H9 (cell line): Measurements from ENCODE around the gene FAM200A. TPM values are rescaled to one million over a fixed set of nuclear protein-coding genes. Genes with fewer than 3 reads are reported as not detected.

Source experiments
- DNase-seq: peaks from one replicate; pipeline ENCODE4 v3.0.0-alpha.2; 2017
- H2AFZ ChIP-seq: one replicate; pipeline ENCODE4 v1.6.1; 2013; ENCODE audit warnings: mild to moderate bottlenecking, low read length, control low read depth, moderate library complexity
- H2AK5ac ChIP-seq: 2 replicates; pipeline ENCODE4 v1.6.1; 2013; ENCODE audit warnings: low read length, control low read depth, mixed read lengths; ENCODE audit not compliant: insufficient read length
- H2BK120ac ChIP-seq: one replicate; pipeline ENCODE4 v1.6.1; 2013; ENCODE audit warnings: low read depth, mild to moderate bottlenecking, low read length, control low read depth, inconsistent platforms; ENCODE audit not compliant: poor library complexity, severe bottlenecking
- H2BK12ac ChIP-seq: 2 replicates; pipeline ENCODE4 v1.6.1; 2013; ENCODE audit warnings: low read length, control low read depth, mixed read lengths, low read depth; ENCODE audit not compliant: insufficient read length
- H2BK15ac ChIP-seq: 2 replicates; pipeline ENCODE4 v1.6.1; 2013; ENCODE audit warnings: low read depth, low read length, control low read depth
- H2BK20ac ChIP-seq: one replicate; pipeline ENCODE4 v1.6.1; 2013; ENCODE audit warnings: low read depth, mild to moderate bottlenecking, low read length, control low read depth, inconsistent platforms; ENCODE audit not compliant: poor library complexity, severe bottlenecking
- H2BK5ac ChIP-seq: 2 replicates; pipeline ENCODE4 v1.6.1; 2013; ENCODE audit warnings: low read length, control low read depth, mixed read lengths; ENCODE audit not compliant: insufficient read length
- H3K14ac ChIP-seq: 2 replicates; pipeline ENCODE4 v1.6.1; 2013; ENCODE audit warnings: low read length, control low read depth; ENCODE audit not compliant: insufficient read depth
- H3K18ac ChIP-seq: 2 replicates; pipeline ENCODE4 v1.6.1; 2013; ENCODE audit warnings: low read depth, mild to moderate bottlenecking, mixed read lengths, low read length, control low read depth; ENCODE audit not compliant: insufficient read length
- H3K23ac ChIP-seq: 2 replicates; pipeline ENCODE4 v1.6.1; 2013; ENCODE audit warnings: low read length, control low read depth, mixed read lengths, low read depth; ENCODE audit not compliant: insufficient read length
- H3K23me2 ChIP-seq: 2 replicates; pipeline ENCODE4 v1.6.1; 2013; ENCODE audit warnings: low read depth, mild to moderate bottlenecking, mixed read lengths, low read length, control low read depth; ENCODE audit not compliant: insufficient read length, poor library complexity, severe bottlenecking
- H3K27ac ChIP-seq: 2 replicates; pipeline ENCODE4 v1.5.1; 2013; ENCODE audit warnings: low read length, control low read depth, mixed read lengths, low read depth; ENCODE audit not compliant: insufficient read length
- H3K27me3 ChIP-seq: 2 replicates; pipeline ENCODE4 v1.6.1; 2013; ENCODE audit warnings: low read length, control low read depth, inconsistent platforms; ENCODE audit not compliant: insufficient read depth
- H3K4ac ChIP-seq: 2 replicates; pipeline ENCODE4 v1.6.1; 2013; ENCODE audit warnings: low read depth, mild to moderate bottlenecking, control low read depth, inconsistent platforms, low read length, moderate library complexity
- H3K4me1 ChIP-seq: 2 replicates; pipeline ENCODE4 v1.6.1; 2013; ENCODE audit warnings: low read length, control low read depth, inconsistent platforms; ENCODE audit not compliant: insufficient read depth
- H3K4me2 ChIP-seq: 2 replicates; pipeline ENCODE4 v1.6.1; 2013; ENCODE audit warnings: low read length, control low read depth, mixed read lengths; ENCODE audit not compliant: insufficient read length, insufficient read depth
- H3K56ac ChIP-seq: 2 replicates; pipeline ENCODE4 v1.6.1; 2013; ENCODE audit warnings: low read depth, mild to moderate bottlenecking, mixed read lengths, low read length, control low read depth; ENCODE audit not compliant: insufficient read length
- H3K79me1 ChIP-seq: 2 replicates; pipeline ENCODE4 v1.6.1; 2013; ENCODE audit warnings: low read depth, mild to moderate bottlenecking, moderate library complexity, low read length, control low read depth, inconsistent platforms; ENCODE audit not compliant: insufficient read depth, poor library complexity, severe bottlenecking
- H3K79me2 ChIP-seq: 2 replicates; pipeline ENCODE4 v1.6.1; 2013; ENCODE audit warnings: low read length, control low read depth, inconsistent platforms; ENCODE audit not compliant: insufficient read depth
- H3K9ac ChIP-seq: 2 replicates; pipeline ENCODE4 v1.6.1; 2013; ENCODE audit warnings: low read length, control low read depth, mixed read lengths; ENCODE audit not compliant: insufficient read length; ENCODE audit errors: extremely low read depth
- H3K9me3 ChIP-seq: one replicate; pipeline ENCODE4 v1.6.1; 2013; ENCODE audit warnings: low read depth, low read length, inconsistent platforms; ENCODE audit not compliant: control insufficient read depth
- H3T11ph ChIP-seq: one replicate; pipeline ENCODE4 v1.6.1; 2013; ENCODE audit warnings: mild to moderate bottlenecking, low read length, control low read depth, inconsistent platforms
- H4K20me1 ChIP-seq: one replicate; pipeline ENCODE4 v1.6.1; 2013; ENCODE audit not compliant: control insufficient read depth, insufficient read length, insufficient read depth
- H4K5ac ChIP-seq: 2 replicates; pipeline ENCODE4 v1.6.1; 2013; ENCODE audit warnings: low read depth, mild to moderate bottlenecking, mixed read lengths, low read length, control low read depth; ENCODE audit not compliant: insufficient read length
- H4K8ac ChIP-seq: replicated peaks from 2 replicates; pipeline ENCODE4 v1.6.1; 2013; ENCODE audit warnings: low read length, control low read depth, mixed read lengths, low read depth; ENCODE audit not compliant: insufficient read length
- H4K91ac ChIP-seq: 2 replicates; pipeline ENCODE4 v1.6.1; 2013; ENCODE audit warnings: low read depth, mild to moderate bottlenecking, moderate library complexity, mixed read lengths, low read length, control low read depth; ENCODE audit not compliant: insufficient read length
- H3K27ac Mint-ChIP-seq, 3 experiments: 2 replicates in 2 of 3; 3 replicates in 1 of 3; pipeline ENCODE4 v1.8.0; 2020 to 2021; ENCODE audit warnings: mixed read lengths in 3 of 3, mild to moderate bottlenecking in 1 of 3, moderate library complexity in 1 of 3
- H3K27me3 Mint-ChIP-seq: 2 replicates; pipeline ENCODE4 v1.8.0; 2021; ENCODE audit warnings: low read depth, mild to moderate bottlenecking, moderate library complexity, mixed read lengths
- H3K36me3 Mint-ChIP-seq, 3 experiments: 2 replicates in 2 of 3; 3 replicates in 1 of 3; pipeline ENCODE4 v1.8.0; 2020 to 2021; ENCODE audit warnings: low read depth in 3 of 3, mixed read lengths in 3 of 3; ENCODE audit not compliant: insufficient read depth in 1 of 3
- H3K4me1 Mint-ChIP-seq, 2 experiments: 2 replicates each; pipeline ENCODE4 v1.8.0; 2020; ENCODE audit warnings: mixed read lengths in 2 of 2
- H3K4me3 Mint-ChIP-seq, 2 experiments: 2 replicates in 1 of 2; 3 replicates in 1 of 2; pipeline ENCODE4 v1.8.0; 2020 to 2021; ENCODE audit warnings: mild to moderate bottlenecking in 2 of 2, mixed read lengths in 2 of 2, moderate library complexity in 1 of 2
- H3K9me3 Mint-ChIP-seq, 2 experiments: 2 replicates in 1 of 2; 3 replicates in 1 of 2; pipeline ENCODE4 v1.8.0; 2020; ENCODE audit warnings: mild to moderate bottlenecking in 2 of 2, mixed read lengths in 2 of 2, moderate library complexity in 1 of 2
- CTCF ChIP-seq: fragments of 200-600 bp; sonication (generic); conservative IDR thresholded peaks from 3 replicates; pipeline ENCODE4 v1.8.0; 2021; ENCODE audit warnings: antibody characterized with exemption, mild to moderate bottlenecking
- WGBS: extraction: QIAGEN DNeasy Blood & Tissue Kit; methylation state at CpG from one replicate; pipeline ENCODE4 v1.1.7; 2013; ENCODE audit warnings: missing lambda C conversion rate, low lambda C conversion rate, mixed read lengths; ENCODE audit not compliant: insufficient read length; ENCODE audit errors: extremely low coverage; 5-methylcytosine and 5-hydroxymethylcytosine counted together
- total RNA-seq: library from RNA; stranded (reverse); gene quantifications from 2 replicates; pipeline ENCODE4 v1.2.1, GENCODE V29; 2021

Gene FAM200A
- total RNA-seq, 1 experiment from 2014 or later: 7.8 TPM

DNA sequence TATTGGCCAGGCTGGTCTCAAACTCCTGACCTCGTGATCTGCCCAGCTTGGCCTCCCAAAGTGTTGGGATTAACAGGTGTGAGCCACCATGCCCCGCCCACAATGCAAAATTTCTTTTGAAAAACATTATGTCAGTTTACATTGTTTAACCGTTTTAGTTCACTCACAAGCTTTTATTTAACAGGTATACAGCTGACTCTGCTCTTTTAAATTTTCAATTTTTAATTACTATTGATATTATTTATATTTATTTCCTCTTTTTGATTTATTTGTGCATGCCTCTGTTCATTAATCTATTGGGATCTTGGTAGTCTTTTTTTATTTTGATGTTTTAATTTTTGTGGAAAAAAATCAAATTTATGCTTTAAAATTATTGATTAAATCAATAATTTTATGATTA, 30.5 kb downstream of the FAM200A start:
- no peak overlapping the region for H2BK120ac ChIP-seq
- no peak for TF ChIP-seq CTCF
- no peak overlapping the region for H3K27ac ChIP-seq
- no peak overlapping the region for H2BK5ac ChIP-seq
- no peaks in the 10 kb centered on the region for H3K23me2 ChIP-seq
- H3K4me2 ChIP-seq: no peak overlapping the region
- no peaks in the 10 kb centered on the region for H3K27me3 Mint-ChIP-seq
- DNase-seq: no peak
- H2BK12ac ChIP-seq: no peak overlapping the region
- no peaks in the 10 kb centered on the region for H3K4me1 ChIP-seq
- no peak overlapping the region for H2AK5ac ChIP-seq
- no peak overlapping the region for H4K91ac ChIP-seq
- peaks cover 30 to 53% (median 45%) of the 10 kb centered on the region in 3 experiments for H3K36me3 Mint-ChIP-seq
- no peaks in the 10 kb centered on the region for H3K9me3 Mint-ChIP-seq
- H2AFZ ChIP-seq: no peak overlapping the region
- no peaks in the 10 kb centered on the region for H3K9me3 ChIP-seq
- H2BK20ac ChIP-seq: no peak overlapping the region
- H3K56ac ChIP-seq: no peak overlapping the region
- WGBS: no CpG with 5 or more reads among the region's 3 CpGs
- H3K18ac ChIP-seq: no peak overlapping the region
- H3T11ph ChIP-seq: no peak overlapping the region
- H3K27me3 ChIP-seq: no peaks in the 10 kb centered on the region
- no peaks in the 10 kb centered on the region for H3K4me1 Mint-ChIP-seq
- no peak overlapping the region for H2BK15ac ChIP-seq
- H3K4me3 Mint-ChIP-seq: no peak overlapping the region
- no peaks in the 10 kb centered on the region for H3K79me1 ChIP-seq
- no peak overlapping the region for H3K27ac Mint-ChIP-seq
- H4K20me1 ChIP-seq: no peaks in the 10 kb centered on the region
- H3K14ac ChIP-seq: no peak overlapping the region
- no peak overlapping the region for H3K9ac ChIP-seq
- no peak overlapping the region for H4K5ac ChIP-seq
- no peak overlapping the region for H3K4ac ChIP-seq
- no peak overlapping the region for H3K23ac ChIP-seq
- H4K8ac ChIP-seq: no peak overlapping the region
- H3K79me2 ChIP-seq: no peaks in the 10 kb centered on the region
